Measurements from ENCODE around the gene SERHL2.
A peak's percentile ranks its signal among the peaks of the same experiment; 100 is the strongest.
"Not testable (repeated sequence)": the region's sequence is repeated elsewhere in the genome, so short reads cannot be mapped to it uniquely, and the experiment has no call there.

The SERHL2 gene

GRCh38 chr22:42577141-42577540 is 23.4 kb downstream of the SERHL2 start:
- not testable (repeated sequence) for DNase-seq

- no peak for DNase-seq
Measured at GRCh38 chr22:42577623-42578240, 24.0 kb downstream of the SERHL2 start.

- DNase-seq = not testable (repeated sequence)
Measured at GRCh38 chr22:42580040-42580439, 26.3 kb downstream of the SERHL2 start.

GRCh38 chr22:42581194-42581761 is 27.5 kb downstream of the SERHL2 start:
- not testable (repeated sequence) for DNase-seq

DNA sequence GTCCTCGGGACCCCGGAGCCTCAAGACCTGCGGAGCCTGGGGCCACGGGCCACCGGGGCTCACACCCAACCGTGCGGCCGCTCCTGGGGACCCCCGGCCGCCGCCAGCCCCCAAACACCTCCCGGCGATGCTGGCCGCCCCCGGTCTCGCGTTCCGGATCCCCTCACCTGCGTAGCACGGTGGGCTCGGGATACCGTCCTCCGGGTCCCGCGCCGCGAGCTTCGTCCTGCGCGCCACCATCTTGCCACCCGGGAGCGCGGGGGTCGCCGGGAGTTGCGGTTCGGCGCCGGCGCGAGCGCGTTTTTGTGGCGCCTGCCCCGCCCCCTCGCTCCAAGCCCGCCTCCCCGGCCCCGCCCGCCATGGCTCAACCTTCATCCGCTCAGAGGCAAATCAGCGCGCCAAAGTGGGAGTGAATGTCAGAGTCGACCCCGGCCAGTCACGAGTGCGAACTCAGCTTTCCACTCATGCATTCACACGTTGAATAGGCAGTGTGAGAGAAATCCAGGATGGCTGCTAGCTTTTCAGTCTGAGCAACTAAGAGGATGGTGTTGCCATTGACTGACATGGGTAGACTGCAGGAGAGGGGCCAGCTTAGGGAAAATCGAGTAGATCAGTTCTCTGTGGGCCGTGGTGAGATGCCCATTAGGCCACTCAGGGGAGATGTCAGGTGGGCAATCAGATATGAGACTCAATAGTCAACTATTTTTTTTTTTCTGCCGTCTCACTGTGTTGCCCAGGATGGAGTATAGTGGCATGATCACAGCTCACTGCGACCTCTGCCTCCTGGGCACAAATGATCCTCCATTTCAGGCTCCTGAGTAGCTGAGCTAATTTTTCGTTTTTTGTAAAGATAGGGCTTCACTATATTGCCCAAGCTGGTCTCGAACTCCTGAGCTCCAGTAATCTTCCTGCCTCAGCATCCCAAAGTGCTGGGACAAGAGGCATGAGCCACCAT is 28.3 kb downstream of the SERHL2 start:
- DNase-seq = peak; percentile 89

DNA sequence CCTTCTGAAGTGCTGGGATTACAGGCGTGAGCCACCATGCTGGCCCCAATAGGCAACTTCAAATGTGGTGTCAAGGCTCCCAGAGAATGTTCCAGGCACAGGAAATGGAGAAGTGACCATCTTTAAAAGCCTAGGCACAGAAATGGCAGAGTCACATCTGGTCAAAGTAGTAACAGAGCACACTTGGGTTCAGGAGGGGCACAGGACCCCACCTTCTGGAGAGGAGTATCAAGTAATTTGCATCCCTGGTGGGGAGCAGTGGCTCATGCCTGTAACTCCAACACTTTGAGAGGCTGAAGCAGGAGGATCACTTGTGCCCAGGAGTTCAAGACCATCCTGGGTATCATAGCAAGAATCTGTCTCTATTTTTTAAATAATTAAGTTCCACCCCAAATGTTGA is 29.2 kb downstream of the SERHL2 start:
- DNase-seq = no peak

DNA sequence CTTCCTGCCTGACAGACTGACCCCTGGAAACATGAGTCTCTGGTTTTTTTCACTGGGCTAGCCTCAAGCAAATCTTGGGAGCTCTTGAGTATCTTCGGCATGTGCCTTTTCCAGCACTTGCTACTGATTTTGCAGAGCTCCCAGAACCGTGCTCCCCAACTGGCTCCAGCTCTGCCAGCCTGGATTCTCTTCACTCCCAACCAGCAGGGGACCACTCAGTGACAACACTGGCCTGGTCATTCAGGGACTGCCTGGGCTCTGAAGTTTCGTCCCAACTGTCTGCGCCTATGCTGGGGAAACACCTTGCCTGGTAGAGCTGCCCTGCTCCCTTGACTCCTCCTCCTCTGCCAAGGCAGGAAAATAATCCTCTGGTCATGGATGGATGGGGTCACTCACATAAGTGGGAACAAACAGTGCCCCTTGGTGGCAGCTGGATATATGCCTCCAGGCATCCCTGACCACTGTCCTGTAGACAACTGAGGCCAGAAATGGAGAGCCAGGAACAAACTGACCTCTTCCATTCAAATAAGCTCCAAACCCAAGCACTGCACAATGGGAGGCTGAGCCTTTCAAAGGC is 30.7 kb downstream of the SERHL2 start:
- DNase-seq = no peak

GRCh38 chr22:42585096-42585495 is 31.3 kb downstream of the SERHL2 start:
- DNase-seq = no peak

GRCh38 chr22:42586381-42586780 is 32.6 kb downstream of the SERHL2 start:
- no peak for DNase-seq

- DNase-seq = no peak
Measured at GRCh38 chr22:42587588-42588175, 33.9 kb downstream of the SERHL2 start.

DNA sequence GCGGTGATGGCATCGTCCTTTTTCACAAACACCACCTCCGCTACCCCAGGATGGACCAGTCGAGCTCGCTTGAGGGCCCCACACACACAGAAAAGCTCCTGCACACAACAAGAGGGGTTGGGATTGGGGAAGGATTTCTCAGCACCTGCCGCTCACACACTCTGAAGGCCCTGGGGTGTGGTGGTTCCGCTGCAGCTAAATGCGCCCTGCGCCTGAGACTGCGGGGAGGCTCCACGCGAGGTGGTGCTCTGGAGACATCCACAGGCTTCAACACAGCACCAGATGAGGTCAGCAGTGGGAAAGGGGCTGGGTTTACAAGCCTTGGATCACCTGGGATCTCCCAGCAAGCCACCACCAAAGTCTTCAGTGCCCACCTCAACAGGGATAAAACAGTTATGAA is 38.2 kb downstream of the SERHL2 start:
- no peak for DNase-seq

GRCh38 chr22:42595434-42595833 is 41.7 kb downstream of the SERHL2 start:
- DNase-seq = no peak

DNA sequence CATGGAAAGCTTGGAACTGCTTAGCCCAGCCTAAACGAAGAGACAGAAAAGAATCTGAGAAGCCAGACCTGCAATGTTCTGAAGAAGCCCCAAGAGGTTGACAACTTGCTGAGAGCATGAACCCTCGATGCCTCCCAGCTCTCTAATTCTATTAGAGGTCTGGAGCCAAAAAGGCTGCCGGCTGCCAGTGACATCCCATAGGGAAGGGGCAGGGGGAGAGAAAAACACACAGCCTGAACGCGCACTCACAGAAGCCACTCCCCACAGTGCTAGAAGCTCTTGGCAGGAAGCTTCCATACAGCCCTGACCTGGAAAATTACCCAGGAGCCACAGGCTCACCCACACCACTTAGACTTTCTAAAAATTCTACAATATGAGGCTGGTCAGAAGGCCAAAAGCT is 42.6 kb downstream of the SERHL2 start:
- DNase-seq = no peak

GRCh38 chr22:42596863-42597530 is 43.2 kb downstream of the SERHL2 start:
- no peak for DNase-seq

DNA sequence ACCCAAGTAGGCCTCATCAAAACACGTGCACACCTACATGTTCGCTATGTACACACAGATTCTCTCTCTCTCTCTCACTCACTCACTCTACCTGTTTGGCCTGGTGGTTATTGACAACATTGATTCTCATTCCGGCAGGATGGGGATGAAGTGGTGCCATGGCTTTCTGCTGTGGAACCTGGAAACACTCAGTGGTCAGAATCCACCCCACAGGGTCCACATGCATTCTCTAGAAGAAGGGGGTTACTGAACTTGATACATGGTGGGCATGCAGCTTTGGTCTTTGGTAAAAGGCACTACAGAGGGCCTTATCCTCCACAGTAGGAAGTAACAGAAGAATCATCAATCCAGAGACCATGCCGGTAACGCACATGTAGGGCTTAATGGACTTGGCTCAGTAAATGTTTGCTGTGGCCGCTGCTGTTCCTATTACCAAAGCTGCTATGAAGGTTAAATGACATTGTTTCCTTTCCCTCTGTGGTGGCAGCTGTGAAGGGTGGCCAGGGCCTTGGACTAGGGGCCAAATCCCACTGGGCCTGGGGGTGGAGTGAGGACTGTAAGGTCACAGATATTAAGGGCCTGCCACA is 48.2 kb downstream of the SERHL2 start:
- DNase-seq = no peak

GRCh38 chr22:42602470-42602869 is 48.7 kb downstream of the SERHL2 start:
- no peak for DNase-seq

DNA sequence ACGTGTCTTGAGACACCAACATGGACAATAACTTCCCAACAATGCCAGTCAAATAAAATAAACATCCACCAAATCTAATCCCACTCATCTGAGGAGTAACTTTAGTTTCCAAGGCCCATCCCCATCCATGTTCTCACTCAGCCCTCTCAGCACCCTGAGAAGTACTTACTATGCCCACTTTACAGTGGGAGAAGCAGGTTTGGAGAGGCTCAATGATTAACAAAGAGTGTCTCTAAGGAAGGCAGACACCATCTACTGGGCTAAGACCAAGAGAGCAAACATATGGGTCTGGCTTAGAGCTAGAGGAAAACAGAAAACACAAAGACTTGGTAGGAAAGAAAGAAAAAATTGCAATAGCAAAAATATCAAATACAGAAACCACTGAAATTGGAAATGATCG is 49.7 kb downstream of the SERHL2 start:
- DNase-seq = no peak

DNA sequence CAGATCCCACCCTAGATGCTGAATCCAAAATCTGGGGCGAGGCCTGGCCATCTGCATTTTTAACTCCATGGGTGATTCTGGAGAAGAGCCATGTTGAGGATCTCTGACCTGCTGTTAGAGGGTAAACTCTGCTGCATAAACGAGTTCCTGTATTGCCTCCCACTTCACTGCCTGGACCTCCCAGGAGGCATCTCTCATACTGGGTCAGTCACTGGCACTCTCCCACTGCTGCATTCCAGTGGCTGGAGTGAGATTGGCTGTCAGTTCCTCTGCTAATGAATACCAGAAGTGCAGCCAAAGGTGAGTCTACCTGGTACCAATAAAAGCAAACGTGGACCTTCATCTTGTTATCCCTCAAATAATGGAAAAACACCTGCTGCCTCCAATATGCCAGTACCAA is 50.6 kb downstream of the SERHL2 start:
- no peak for DNase-seq

DNA sequence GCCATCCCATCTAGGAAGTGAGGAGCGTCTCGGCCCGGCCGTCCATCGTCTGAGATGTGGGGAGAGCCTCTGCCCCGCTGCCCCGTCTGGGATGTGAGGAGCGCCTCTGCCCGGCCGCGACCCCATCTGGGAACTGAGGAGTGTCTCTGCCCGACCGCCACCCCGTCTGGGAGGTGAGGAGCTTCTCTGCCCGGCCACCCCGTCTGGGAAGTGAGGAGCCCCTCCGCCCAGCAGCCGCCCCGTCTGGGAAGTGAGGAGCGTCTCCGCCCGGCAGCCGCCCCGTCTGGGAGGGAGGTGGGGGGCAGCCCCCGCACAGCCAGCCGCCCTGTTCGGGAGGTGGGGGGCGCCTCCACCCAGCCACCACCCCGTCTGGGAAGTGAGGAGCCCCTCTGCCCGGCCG is 53.9 kb downstream of the SERHL2 start:
- DNase-seq = not testable (repeated sequence)

DNA sequence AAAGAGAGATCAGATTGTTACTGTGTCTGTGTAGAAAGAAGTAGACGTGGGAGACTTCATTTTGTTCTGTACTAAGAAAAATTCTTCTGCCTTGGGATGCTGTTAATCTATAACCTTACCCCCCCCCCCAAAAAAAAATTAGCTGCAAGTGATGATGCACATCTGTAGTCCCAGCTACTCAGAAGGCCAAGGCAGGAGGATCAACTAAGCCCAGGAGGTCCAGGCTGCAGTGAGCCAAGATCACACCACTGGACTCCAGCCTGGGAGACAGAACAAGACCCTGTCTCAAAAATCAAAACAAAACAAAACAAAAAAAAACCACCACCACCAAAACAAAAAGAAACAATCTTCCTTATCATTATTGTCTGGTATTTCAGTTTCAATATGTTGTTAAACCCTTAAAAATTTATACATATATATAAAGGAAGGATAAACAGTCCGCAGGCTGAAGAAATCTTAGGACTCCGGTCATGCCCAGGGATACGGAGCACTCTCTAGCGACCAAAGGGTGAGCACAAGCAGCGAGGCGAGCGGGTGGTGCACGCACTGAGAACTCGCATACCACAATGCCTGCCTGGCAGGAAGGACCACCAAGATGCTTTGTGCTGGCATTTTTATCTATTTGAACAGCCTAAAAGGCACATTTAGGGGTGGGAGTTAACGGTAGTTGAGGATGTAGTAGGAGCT is 54.5 kb downstream of the SERHL2 start:
- DNase-seq = no peak

DNA sequence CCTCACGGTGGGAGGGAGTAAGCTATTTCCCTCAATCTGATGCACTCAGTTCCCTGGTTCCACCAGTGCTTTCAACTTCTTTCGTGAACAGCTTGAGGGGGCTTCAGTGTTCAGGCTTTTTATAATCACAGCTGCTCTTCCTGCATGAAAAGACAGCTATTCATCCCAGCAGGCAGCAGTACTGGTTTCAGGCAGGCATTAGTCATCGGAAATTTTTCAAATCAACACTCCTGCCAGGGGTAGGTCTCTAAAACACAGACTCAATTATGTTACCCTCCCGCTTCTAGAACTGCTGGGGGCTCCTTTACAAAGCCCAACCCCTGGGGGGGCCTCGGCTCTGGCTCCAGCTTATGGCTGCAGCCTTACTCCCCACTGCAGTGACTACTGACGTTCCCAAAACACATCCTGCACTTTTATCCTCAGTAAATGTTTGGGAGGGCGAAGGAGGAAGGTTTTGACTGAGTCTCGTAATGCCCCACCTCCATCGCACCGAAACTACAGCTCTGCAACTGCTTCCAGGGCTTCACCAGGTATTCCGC is 55.1 kb downstream of the SERHL2 start:
- DNase-seq = peak; percentile 82
